Measurements from ENCODE around the gene PRKCZ.

GRCh38 chr1:2036287-2036686, 13.9 kb upstream of the PRKCZ start:
- TF ChIP-seq CTCF (conservative IDR thresholded peaks at IDR 0.05 in 1 of 2, IDR thresholded peaks at IDR 0.05 in 1 of 2; ENCODE audit: low read depth in 1 of 2, low read length in 2 of 2) (no peak), EZH2 (IDR thresholded peaks at IDR 0.05; ENCODE audit: low read length, missing control alignments) (no peak)
